ENCODE measurements around the gene TNRC18. TPM values are rescaled to one million over a fixed set of nuclear protein-coding genes. Genes with fewer than 3 reads are reported as not detected.

The TNRC18 gene
- total and polyA plus RNA-seq, 12 donors, result 10.1 to 42.3 (median 30.3) TPM

GRCh38 chr7:5454485-5454884 lies 30.9 kb upstream of the TNRC18 start:
- Histone ChIP-seq H3K27ac (no peak overlapping the region), H3K4me1 (peaks cover 0 to 14% (median 12%) of the 10 kb centered on the region in 9 donors), H3K36me3 (no peaks in the 10 kb centered on the region), H3K4me3 (no peak overlapping the region), H3K9me3 (no peaks in the 10 kb centered on the region), H3K27me3 (peaks cover 0 to 7% (median 0%) of the 10 kb centered on the region in 7 donors)
- DNase-seq (no peak), ATAC-seq (no peak)
- no peak for TF ChIP-seq CTCF (IDR thresholded peaks at IDR 0.05)
- 93 to 97% methylated on average over 8 of the region's 8 CpGs for WGBS, 2 donors
- intact Hi-C loops (cut with DNase I), result loop anchor here in 8 of 10 donors (5.0 to 10.0 kb wide), 5 partner anchors 87 to 310 kb away; no protein-coding TSS in a partner anchor

- H3K4me3 ChIP-seq, result no peak overlapping the region
- peaks cover 0 to 7% (median 0%) of the 10 kb centered on the region in 7 donors for H3K27me3 ChIP-seq
- WGBS, 2 donors, result 75 to 95% methylated on average over 5 of the region's 5 CpGs
- intact Hi-C loops (cut with DNase I), result loop anchor here in 8 of 10 donors (5.0 to 10.0 kb wide), 5 partner anchors 86 to 309 kb away; no protein-coding TSS in a partner anchor
- no peak overlapping the region for H3K27ac ChIP-seq
- H3K9me3 ChIP-seq, result no peaks in the 10 kb centered on the region
- H3K4me1 ChIP-seq, result peaks cover 0 to 14% (median 12%) of the 10 kb centered on the region in 9 donors
- DNase-seq (no peak), ATAC-seq (no peak)
- no peak for TF ChIP-seq CTCF (IDR thresholded peaks at IDR 0.05)
- H3K36me3 ChIP-seq, result no peaks in the 10 kb centered on the region
Observed at GRCh38 chr7:5453566-5454075, 30.0 kb upstream of the TNRC18 start.

- peak in 2 of 8 donors; percentile 22 to 40 for ATAC-seq
- Histone ChIP-seq H3K27me3 (peaks cover 0 to 7% (median 0%) of the 10 kb centered on the region in 7 donors), H3K9me3 (no peaks in the 10 kb centered on the region), H3K27ac (peak overlapping the region in 2 of 10 donors; percentile 9 to 36), H3K36me3 (no peaks in the 10 kb centered on the region), H3K4me3 (no peak overlapping the region), H3K4me1 (peaks cover 0 to 11% (median 8%) of the 10 kb centered on the region in 9 donors)
- intact Hi-C loops (cut with DNase I), result loop anchor here in 8 of 10 donors (5.0 to 10.0 kb wide), 5 partner anchors 86 to 308 kb away; no protein-coding TSS in a partner anchor
- TF ChIP-seq CTCF (IDR thresholded peaks at IDR 0.05), result no peak
- DNase-seq, result peak in 1 of 2 donors; percentile 44
- 57 to 72% methylated on average over 14 of the region's 14 CpGs for WGBS, 2 donors
Observed at GRCh38 chr7:5452937-5453540, 29.4 kb upstream of the TNRC18 start.

GRCh38 chr7:5452470-5452899 lies 28.9 kb upstream of the TNRC18 start:
- no peak overlapping the region for H3K4me3 ChIP-seq
- H3K4me1 ChIP-seq, result peaks cover 0 to 6% (median 2%) of the 10 kb centered on the region in 9 donors
- no peaks in the 10 kb centered on the region for H3K36me3 ChIP-seq
- H3K27ac ChIP-seq, result peak overlapping the region in 2 of 10 donors; percentile 9 to 36
- ATAC-seq, result peak in 3 of 8 donors; percentile 5 to 22 (median 17)
- H3K27me3 ChIP-seq, result peaks cover 0 to 7% (median 0%) of the 10 kb centered on the region in 7 donors
- intact Hi-C loops (cut with DNase I), result loop anchor here in 8 of 10 donors (5.0 to 10.0 kb wide), 5 partner anchors 85 to 308 kb away; no protein-coding TSS in a partner anchor
- no peak for TF ChIP-seq CTCF (IDR thresholded peaks at IDR 0.05)
- 86 to 87% methylated on average over 12 of the region's 12 CpGs for WGBS, 2 donors
- DNase-seq, result no peak
- H3K9me3 ChIP-seq, result no peaks in the 10 kb centered on the region
